GM12864 (cell line): ENCODE data around the gene CMTM1.

Source experiments
- DNase-seq: peaks from one replicate; pipeline ENCODE4 v3.0.0-alpha.2; 2011; ENCODE audit warnings: low read depth
- H3K4me3 ChIP-seq: 2 replicates; pipeline ENCODE4 v1.5.1; 2011; ENCODE audit warnings: mild to moderate bottlenecking, low read depth, low read length, control low read depth
- CTCF ChIP-seq: IDR thresholded peaks from 2 replicates; pipeline ENCODE4 v1.5.1; 2011; ENCODE audit warnings: low read depth, mild to moderate bottlenecking, moderate library complexity, low read length, control low read depth, inconsistent platforms; ENCODE audit errors: missing control alignments

Gene CMTM1

GRCh38 chr16:66616592-66616991, 50.4 kb downstream of the CMTM1 start:
- no peak for DNase-seq
- no peak overlapping the region for H3K4me3 ChIP-seq
- no peak for TF ChIP-seq CTCF

- TF ChIP-seq CTCF = no peak
- no peak overlapping the region for H3K4me3 ChIP-seq
- no peak for DNase-seq
Observed at GRCh38 chr16:66617010-66617434, 50.8 kb downstream of the CMTM1 start.

GRCh38 chr16:66617728-66618127, 51.5 kb downstream of the CMTM1 start:
- no peak for TF ChIP-seq CTCF
- DNase-seq = no peak

GRCh38 chr16:66618588-66619375, 52.5 kb downstream of the CMTM1 start:
- no peak for DNase-seq

More at GRCh38 chr16:66617728-66618127, 51.5 kb downstream of the CMTM1 start:
- no peak overlapping the region for H3K4me3 ChIP-seq

GRCh38 chr16:66619534-66620428, 53.5 kb downstream of the CMTM1 start:
- DNase-seq = no peak
- no peak for TF ChIP-seq CTCF
- H3K4me3 ChIP-seq = no peak overlapping the region

More at GRCh38 chr16:66618588-66619375, 52.5 kb downstream of the CMTM1 start:
- no peak overlapping the region for H3K4me3 ChIP-seq
- no peak for TF ChIP-seq CTCF

- no peak overlapping the region for H3K4me3 ChIP-seq
- DNase-seq = no peak
- TF ChIP-seq CTCF = no peak
Observed at GRCh38 chr16:66620429-66620795, 54.2 kb downstream of the CMTM1 start.

- DNase-seq = no peak
- H3K4me3 ChIP-seq = no peak overlapping the region
- no peak for TF ChIP-seq CTCF
Observed at GRCh38 chr16:66621973-66622372, 55.7 kb downstream of the CMTM1 start.
